HG03060 (cell line): ENCODE results near the gene RNF38.
"Not testable (repeated sequence)": the region's sequence is repeated elsewhere in the genome, so short reads cannot be mapped to it uniquely, and the experiment has no call there.

Experiments
- ATAC-seq: cut with Tn5 transposase; IDR thresholded peaks from one replicate; pipeline ENCODE4 v1.9.1; 2021; ENCODE audit warnings: low read depth, moderate number of reproducible peaks; ENCODE audit not compliant: unreplicated experiment

The RNF38 gene

GRCh38 chr9:36399980-36400331, at the start of gene RNF38:
Gene RNF38, minus strand, starts transcription at chr9:36400269. Its CDS starts 161 bp downstream, at chr9:36400108.
- no peak for ATAC-seq

DNA sequence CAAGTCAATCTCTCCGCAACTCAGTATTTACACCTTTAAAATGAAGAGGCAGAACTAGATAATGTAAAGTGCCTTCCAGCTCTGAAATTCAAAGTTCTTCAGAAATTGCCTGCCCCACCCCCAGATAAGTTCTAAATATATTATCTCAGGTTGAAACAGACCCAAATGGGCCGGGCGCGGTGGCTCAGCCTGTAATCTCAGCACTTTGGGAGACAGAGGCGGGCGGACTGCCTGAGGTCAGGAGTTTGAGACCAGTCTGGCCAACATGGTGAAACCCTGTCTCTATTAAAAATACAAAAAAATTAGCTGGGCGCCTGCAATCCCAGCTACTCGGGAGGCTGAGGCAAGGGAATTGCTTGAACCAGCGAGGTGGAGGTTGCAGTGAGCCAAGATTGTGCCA, 48.5 kb upstream of the RNF38 start:
- ATAC-seq: not testable (repeated sequence)

DNA sequence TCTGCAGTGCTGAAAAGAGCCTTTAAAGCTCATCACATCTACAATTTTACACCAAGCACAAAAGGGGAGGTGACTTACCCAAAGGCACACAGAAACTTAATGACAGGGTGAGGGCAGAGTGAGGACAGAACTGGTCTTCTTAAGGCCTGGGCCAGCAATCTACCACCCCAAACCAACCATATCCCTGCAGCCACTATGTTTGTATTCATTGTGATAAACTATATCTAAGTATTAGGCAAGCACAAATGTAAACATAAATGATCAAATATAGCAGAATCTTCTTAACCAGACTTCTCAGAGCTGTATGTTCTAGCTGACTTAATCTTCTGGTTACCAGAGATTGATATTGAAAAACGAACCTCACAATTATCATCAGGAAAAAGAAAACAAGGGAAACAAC, 47.9 kb upstream of the RNF38 start:
- ATAC-seq: no peak

DNA sequence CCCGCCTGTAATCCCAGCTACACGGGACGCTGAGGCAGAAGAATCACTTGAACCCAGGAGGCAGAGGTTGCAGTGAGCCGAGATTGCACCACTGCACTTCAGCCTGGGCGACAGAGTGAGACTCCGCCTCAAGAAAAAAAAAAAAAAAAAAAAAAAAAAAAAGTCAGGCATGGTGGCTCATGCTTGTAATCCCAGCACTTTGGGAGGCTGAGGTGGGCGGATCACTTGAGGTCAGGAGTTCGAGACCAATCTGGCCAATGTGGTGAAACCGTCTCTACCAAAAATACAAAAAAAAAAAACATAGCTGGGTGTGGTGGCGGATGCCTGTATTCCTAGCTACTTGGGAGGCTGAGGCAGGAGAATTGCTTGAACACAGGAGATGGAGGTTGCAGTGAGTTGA, 46.6 kb upstream of the RNF38 start:
- ATAC-seq: not testable (repeated sequence)

- ATAC-seq: no peak
These were observed 45.8 kb upstream of the RNF38 start for GRCh38 chr9:36445800-36446361.

DNA sequence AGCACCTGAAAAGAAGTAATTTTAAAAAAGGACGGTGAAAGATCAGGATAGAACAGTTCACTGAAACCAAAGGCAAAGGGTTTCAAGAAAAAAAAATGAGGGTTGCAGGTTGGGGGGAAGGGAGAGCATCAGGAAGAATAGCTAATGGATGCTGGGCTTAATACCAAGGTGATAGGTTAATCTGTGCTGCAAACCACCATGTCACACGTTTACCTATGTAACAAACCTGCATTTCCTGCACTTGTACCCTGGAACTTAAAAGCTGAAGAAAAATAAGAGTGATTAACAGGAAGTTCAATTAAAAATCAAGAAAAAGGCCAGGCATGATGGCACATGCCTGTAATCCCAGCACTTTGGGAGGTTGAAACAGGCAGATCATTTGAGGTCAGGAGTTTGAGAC, 44.1 kb upstream of the RNF38 start:
- no peak for ATAC-seq

- no peak for ATAC-seq
These were observed 43.5 kb upstream of the RNF38 start for GRCh38 chr9:36443581-36443980.

GRCh38 chr9:36442710-36443109, 42.6 kb upstream of the RNF38 start:
- ATAC-seq: no peak

- no peak for ATAC-seq
These were observed 41.9 kb upstream of the RNF38 start for GRCh38 chr9:36441966-36442365.

GRCh38 chr9:36438536-36439236, 38.6 kb upstream of the RNF38 start:
- ATAC-seq: no peak

DNA sequence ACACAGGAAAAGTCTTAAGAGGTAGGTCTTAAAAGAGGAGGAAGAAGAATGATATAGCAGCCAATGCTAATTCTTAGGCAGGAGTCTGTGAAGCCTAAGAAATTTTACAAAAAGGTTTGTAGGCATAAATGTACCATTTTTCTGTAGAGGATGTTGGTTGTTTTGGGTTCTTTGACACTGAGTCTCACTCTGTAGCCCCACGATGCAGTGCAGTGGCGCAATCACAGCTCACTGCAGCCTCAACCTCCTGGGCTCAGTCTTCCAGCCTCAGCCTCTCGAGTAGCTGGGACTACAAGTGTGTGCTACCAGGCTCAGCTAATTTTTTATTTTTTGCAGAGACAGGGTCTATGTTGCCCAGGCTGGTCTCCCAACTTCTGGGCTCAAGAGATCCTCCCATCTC, 37.7 kb upstream of the RNF38 start:
- ATAC-seq: no peak

- ATAC-seq: no peak
These were observed 36.8 kb upstream of the RNF38 start for GRCh38 chr9:36436909-36437308.

GRCh38 chr9:36433386-36433785, 33.3 kb upstream of the RNF38 start:
- ATAC-seq: no peak

GRCh38 chr9:36431078-36431477, 31.0 kb upstream of the RNF38 start:
- ATAC-seq: no peak

GRCh38 chr9:36426945-36427344, 26.9 kb upstream of the RNF38 start:
- ATAC-seq: no peak

GRCh38 chr9:36426348-36426747, 26.3 kb upstream of the RNF38 start:
- no peak for ATAC-seq

DNA sequence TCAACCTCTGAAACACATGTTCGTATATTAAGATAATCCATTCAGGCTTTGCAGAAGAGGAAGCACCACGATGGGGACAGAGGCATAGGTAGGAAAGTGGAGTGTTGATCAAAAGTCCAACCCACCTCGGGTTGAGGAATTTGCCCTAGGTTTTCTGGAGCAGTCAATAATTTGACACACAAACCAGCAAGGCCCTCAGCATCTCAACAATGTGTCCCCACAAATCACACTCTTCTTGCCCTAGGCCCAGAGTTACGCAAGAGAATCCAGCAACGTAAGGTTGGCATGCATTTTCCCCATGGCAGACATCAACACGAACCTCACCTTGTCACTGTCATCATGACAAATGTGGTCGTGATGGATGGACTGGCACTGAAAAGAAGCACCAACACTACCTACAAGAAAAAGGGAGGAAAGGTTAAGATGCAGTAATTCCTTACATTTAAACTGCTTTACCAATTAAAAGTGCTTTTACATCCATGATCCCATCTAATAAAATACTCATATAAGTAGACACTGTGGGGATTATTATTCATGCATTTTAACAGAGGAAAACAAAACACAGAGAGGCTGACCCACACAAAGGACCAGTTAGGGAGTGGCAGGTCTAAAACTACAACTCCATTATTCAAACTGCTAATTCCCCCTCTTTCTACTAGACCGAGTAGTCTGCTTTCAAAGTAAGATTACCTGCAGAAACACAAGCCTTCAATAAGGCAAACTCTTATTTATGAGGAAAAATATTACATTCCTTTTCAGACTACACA, 24.4 kb upstream of the RNF38 start:
- no peak for ATAC-seq

GRCh38 chr9:36423206-36423605, 23.1 kb upstream of the RNF38 start:
- no peak for ATAC-seq

DNA sequence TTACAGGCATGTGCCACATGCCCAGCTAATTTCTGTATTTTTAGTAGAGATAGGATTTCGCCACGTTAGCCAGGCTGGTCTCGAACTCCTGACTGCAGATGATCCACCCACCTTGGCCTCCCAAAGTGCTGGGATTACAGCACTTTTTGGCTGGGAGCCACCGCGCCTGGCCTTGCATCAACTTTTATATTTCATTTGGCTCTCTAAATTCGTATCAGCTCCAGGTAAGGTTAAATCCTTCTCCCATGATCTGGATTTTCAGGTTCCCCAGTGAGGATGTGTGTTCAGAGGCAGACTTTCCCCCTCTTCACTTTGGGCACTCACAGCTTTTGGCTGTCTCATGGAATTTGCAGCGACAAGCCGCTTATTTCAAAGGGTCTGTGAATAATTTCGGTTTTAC, 16.8 kb upstream of the RNF38 start:
- no peak for ATAC-seq

- no peak for ATAC-seq
These were observed 15.9 kb upstream of the RNF38 start for GRCh38 chr9:36415822-36416525.

- ATAC-seq: not testable (repeated sequence)
These were observed 11.3 kb upstream of the RNF38 start for GRCh38 chr9:36411410-36411809.
